ENCODE measurements around the gene NIPAL4.
"Not testable (repeated sequence)": the region's sequence is repeated elsewhere in the genome, so short reads cannot be mapped to it uniquely, and the experiment has no call there.

The NIPAL4 gene

GRCh38 chr5:157463621-157464518 is 3.9 kb downstream of the NIPAL4 start:
- DNase-seq, result no peak

- DNase-seq, result peak; percentile 77 to 78
Measured at GRCh38 chr5:157464519-157465171, 4.6 kb downstream of the NIPAL4 start.

GRCh38 chr5:157468293-157468965 is 8.4 kb downstream of the NIPAL4 start:
- no peak for DNase-seq

GRCh38 chr5:157469073-157469472 is 9.1 kb downstream of the NIPAL4 start:
- DNase-seq, result no peak

- no peak for DNase-seq
Measured at GRCh38 chr5:157469687-157470086, 9.7 kb downstream of the NIPAL4 start.

GRCh38 chr5:157470631-157471030 is 10.6 kb downstream of the NIPAL4 start:
- no peak for DNase-seq

GRCh38 chr5:157471709-157472108 is 11.7 kb downstream of the NIPAL4 start:
- DNase-seq, result peak; percentile 47 to 48

- DNase-seq, result no peak
Measured at GRCh38 chr5:157473383-157474320, 13.6 kb downstream of the NIPAL4 start.

- no peak for DNase-seq
Measured at GRCh38 chr5:157475432-157475831, 15.4 kb downstream of the NIPAL4 start.

GRCh38 chr5:157476702-157477408 is 16.8 kb downstream of the NIPAL4 start:
- DNase-seq, result no peak

GRCh38 chr5:157477814-157478494 is 17.9 kb downstream of the NIPAL4 start:
- DNase-seq, result no peak

- DNase-seq, result no peak
Measured at GRCh38 chr5:157478726-157479125, 18.7 kb downstream of the NIPAL4 start.

- no peak for DNase-seq
Measured at GRCh38 chr5:157479166-157479565, 19.2 kb downstream of the NIPAL4 start.

- DNase-seq, result no peak
Measured at GRCh38 chr5:157479612-157480510, 19.8 kb downstream of the NIPAL4 start.

GRCh38 chr5:157481265-157481664 is 21.3 kb downstream of the NIPAL4 start:
- DNase-seq, result no peak

- DNase-seq, result no peak
Measured at GRCh38 chr5:157481666-157482065, 21.7 kb downstream of the NIPAL4 start.

- not testable (repeated sequence) for DNase-seq
Measured at GRCh38 chr5:157482702-157483101, 22.7 kb downstream of the NIPAL4 start.

GRCh38 chr5:157484768-157485167 is 24.8 kb downstream of the NIPAL4 start:
- no peak for DNase-seq

GRCh38 chr5:157485340-157485739 is 25.3 kb downstream of the NIPAL4 start:
- DNase-seq, result no peak

GRCh38 chr5:157485811-157486210 is 25.8 kb downstream of the NIPAL4 start:
- DNase-seq, result no peak

All from activated T-cell treated with anti-CD3 and anti-CD28 coated beads, Interleukin-2, amount 50 U/mL, for 48 hours (primary cell).